NCI-H69 (cell line): ENCODE results near the gene DCUN1D2.
A peak's percentile ranks its signal among the peaks of the same experiment; 100 is the strongest.

ENCODE experiments used
- DNase-seq: peaks from one replicate; lab custom pipeline; 2025; lab: John Stamatoyannopoulos, UW

The DCUN1D2 gene

DNA sequence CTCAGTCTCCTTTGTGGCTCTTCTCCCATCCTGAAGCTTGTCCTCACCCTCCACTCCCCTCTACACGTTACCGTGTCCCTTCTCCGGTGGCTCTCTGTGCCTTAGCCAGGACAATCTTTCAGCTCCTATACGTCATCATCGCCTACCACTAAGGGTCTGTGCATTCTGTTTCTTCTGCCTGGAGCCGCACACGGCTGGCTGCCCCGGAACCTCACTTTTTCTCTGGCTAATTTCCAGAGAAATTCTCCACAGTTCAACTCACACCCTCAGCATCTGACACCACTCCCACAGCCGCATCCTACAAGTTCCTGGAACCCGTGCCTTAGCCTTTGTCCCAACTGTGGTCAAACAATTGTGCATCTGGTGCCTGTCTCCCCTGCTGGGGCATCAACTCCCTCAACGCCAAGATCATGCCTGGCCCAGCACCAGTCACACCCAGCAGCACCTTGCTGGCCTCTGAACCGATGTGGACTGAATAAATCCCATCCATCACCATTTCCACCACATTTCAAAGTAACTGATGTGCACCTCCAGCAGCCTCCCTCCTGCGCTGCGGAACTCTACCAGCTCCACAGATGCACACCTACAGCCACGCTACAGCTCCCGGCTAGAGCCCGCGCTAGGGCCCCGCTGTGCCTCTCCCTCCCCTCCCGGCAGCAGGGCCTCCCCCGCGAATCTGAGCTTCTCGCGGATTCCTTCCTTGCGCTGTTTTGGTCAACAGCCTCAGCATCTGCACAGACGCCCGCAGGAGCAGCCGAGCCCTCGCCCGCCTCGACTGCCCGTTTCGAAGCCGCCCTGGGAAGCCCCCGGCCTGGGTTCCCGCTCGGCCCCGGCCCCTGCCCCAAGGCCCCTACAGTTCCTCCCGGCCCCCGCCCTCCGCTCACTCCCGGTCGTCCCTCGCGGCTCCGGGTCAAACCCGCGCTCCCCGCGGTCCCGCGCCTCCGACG lies 689 bp downstream of the DCUN1D2 start:
- peak; percentile 90 for DNase-seq

DNA sequence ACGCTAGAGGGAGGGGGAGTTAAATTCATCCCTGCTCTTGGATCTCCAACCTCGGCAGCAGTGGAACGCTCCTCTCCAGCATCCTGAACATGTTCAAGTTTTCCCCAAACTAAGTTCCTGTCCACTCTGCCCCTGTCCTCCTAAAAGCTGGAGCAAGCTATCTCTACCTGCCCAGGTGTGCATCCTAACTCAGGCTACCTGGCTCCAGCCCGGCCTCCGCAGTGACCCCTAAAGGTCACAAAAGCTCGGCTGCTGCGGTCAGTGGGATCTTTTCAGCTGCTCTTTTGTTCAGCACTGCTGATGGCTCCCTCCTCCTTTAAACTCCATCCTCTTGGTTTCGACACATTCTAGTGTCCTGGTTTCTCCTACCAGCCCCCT lies 1.4 kb downstream of the DCUN1D2 start:
- no peak for DNase-seq

DNA sequence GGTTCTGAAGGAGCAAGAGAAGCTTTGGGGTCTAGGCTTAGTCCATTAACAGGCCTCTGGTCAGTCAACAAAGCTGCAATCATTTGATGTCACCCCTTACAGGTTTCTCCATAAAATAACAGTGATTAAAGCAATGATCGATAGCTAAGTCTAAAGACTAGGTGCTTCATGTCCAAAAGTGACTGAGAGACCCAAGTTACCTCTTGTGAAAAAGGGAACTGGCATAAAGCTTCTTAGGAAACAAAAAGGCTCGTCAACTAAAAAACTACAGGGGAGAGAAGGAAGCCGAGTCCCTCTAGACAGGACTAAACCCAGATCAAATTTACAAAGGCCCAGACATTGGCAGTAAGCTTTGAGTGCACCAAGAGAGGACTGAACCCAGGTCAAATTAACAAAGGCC lies 2.2 kb downstream of the DCUN1D2 start:
- no peak for DNase-seq

DNA sequence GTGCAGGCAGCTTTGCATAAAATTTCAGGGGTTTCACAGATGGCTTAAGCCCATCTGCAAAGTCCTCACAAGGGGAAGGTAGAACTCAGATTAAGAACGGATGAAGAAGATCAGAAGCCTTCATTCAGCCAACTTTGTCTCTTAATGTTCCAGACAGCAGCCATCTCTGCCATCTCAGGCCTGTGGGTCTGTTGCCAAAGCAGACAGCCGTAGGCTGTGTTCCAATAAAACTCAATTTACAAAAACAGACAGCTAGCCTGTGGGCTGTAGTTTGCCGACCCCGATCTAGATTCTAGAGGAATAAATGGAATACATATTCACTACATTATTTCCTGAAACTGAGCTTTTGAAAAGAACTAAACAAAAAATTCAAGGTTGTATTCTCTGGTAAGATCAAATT lies 3.8 kb downstream of the DCUN1D2 start:
- no peak for DNase-seq

DNA sequence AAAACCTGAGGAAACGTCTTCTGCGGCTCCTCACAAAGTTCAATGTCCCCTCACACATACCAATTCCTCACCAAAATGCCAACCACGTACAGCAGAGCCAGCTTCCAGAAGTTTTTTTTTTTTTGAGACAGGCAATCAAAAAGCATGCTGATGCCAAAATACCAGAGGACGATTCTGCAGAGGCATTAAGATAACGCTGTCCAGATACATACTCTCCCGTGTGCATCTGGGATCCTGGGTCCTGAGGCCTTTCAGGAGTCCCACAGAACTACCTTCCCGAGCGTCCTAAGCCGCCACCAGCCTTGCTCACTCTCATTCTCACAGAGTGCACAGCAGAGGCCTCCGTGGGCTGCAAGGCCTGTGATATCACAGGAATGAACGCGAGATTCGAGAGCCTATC lies 5.0 kb downstream of the DCUN1D2 start:
- no peak for DNase-seq

- no peak for DNase-seq
These were observed 6.8 kb downstream of the DCUN1D2 start for GRCh38 chr13:113483504-113484293.

GRCh38 chr13:113483081-113483480 lies 7.4 kb downstream of the DCUN1D2 start:
- no peak for DNase-seq

DNA sequence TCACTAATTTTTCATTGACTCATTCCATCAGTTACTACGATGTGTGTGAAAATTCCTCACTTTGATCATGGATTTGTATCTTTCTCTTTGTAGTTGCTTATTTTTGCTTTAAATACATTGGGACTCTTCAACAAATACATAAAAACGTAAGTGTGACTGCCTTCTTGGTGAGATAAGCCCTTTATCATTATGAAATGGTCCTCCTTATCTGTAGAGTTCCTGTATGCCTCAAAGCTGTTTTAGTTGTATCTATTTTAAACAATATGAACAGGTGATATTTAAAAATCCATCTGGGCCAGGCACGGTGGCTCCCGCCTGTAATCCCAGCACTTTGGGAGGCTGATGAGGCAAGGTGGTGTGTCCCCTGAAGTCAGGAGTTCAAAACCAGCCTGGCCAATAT lies 11.3 kb downstream of the DCUN1D2 start:
- no peak for DNase-seq

DNA sequence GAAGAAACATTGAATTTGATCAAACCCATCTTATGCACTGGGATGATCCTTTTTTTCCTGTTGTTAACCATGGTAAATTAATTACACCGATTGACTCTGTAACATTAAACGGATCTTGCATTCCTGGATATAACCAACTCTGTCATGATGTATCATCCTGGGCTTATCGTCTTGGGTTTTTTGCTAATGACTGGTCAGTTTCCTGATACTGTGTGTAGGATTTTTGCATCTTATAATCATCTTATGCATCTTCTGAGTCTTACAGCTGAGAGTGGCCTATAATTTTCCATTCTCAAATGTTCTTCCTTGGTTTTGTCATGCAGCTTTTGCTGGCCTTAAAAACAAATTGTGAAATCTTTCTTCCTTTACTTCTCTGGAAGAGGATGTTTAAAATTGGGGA lies 12.8 kb downstream of the DCUN1D2 start:
- no peak for DNase-seq

- DNase-seq: no peak
These were observed 13.7 kb downstream of the DCUN1D2 start for GRCh38 chr13:113476811-113477210.

DNA sequence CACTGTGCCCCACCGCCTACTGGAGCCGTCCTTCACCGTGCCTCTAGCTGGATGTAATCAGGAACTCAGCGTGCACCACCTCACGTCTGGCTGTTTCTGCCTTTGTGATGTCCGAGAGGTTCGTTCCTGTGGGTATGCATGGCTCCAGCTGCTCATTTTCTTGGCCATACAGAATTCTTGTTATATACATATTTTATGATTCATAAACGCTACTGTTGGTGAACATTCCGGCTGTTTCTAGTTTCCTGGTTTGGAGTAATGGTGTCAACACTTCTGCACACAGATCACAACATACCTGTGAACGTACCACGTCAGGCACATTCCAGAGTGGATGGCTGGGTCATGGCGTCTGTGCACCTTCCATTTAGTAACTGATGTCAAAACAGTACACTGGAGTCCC lies 14.6 kb downstream of the DCUN1D2 start:
- no peak for DNase-seq

- no peak for DNase-seq
These were observed 15.2 kb downstream of the DCUN1D2 start for GRCh38 chr13:113475280-113475679.

GRCh38 chr13:113474179-113474578 lies 16.3 kb downstream of the DCUN1D2 start:
- no peak for DNase-seq

- no peak for DNase-seq
These were observed 18.0 kb downstream of the DCUN1D2 start for GRCh38 chr13:113472355-113473025.

DNA sequence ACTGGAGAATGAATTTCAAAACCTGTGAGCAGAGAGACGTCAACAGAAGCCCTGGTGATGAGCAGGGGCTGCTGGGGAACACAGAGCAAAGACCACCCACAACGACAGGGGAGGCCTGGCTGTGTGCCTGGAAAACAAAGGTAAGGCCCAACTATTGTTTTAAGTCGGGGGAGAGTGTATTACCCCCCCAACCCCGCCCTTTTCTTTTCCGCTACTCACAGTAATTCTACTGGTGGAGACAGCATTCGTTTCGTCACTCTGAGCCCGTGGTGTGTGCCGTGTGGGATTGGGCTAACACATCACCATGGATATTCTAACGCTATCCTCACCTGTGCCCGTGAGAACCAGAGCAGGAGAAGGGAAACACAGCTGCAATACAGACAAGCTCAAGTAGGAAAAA lies 18.7 kb downstream of the DCUN1D2 start:
- DNase-seq: no peak

- DNase-seq: peak; percentile 41
These were observed 19.8 kb downstream of the DCUN1D2 start for GRCh38 chr13:113470635-113471163.

GRCh38 chr13:113470073-113470472 lies 20.4 kb downstream of the DCUN1D2 start:
- DNase-seq: peak; percentile 24

DNA sequence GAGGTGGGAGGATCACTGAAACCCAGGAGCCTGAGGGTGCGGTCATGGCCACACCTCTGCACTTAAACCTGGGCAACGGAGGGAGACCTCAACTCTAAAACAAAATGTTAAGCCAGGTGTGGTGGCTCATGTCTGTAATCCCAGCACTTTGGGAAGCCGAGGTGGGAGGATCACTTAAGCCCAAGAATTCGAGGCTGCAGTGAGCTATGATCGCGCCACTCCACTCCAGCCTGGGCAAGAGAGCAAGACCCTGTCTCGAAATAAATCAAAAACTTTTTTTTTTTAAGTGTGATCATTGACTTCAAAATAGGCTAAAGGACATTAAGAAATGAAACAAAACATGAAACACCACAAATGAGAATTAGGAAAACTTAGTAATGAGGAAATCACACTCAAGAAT lies 20.9 kb downstream of the DCUN1D2 start:
- DNase-seq: no peak

DNA sequence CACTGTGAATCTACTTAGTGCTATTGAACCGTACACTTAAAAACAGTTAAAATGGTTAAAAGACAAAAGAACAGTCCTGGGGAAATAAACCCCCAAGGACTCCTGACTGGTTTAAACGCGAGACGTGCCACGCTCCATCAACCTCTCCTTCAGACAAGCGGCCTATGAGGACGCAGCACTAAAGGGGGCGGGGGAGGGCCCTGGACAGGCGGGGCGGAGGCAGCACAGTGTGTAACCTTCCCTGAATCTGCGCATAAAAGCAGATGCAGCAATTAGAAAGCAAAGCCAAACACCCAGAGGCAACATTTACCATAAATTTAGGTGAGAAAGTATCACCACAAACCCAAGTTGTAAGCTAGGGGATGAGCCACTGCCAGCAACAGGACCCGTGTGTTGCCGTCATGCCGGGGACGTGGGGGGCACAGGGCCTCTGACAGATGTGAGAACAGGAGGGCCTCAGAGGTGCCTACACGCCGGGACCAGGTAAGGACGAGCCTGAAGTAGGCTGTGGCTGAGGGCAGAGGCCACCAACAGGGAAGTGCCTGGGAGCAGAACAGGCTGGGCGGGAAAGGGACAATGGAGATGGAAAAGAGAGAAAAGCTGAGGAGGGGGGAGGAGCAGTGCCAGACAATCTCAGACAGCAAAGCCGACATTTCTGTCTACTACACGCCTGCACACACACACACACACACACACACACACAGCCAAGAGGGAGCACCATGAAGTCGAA lies 21.9 kb downstream of the DCUN1D2 start:
- DNase-seq: peak; percentile 87

- DNase-seq: no peak
These were observed 22.5 kb downstream of the DCUN1D2 start for GRCh38 chr13:113468029-113468428.

GRCh38 chr13:113466383-113466782 lies 24.1 kb downstream of the DCUN1D2 start:
- DNase-seq: no peak

GRCh38 chr13:113465300-113465699 lies 25.2 kb downstream of the DCUN1D2 start:
- DNase-seq: no peak
